DOHH2 (cell line): ENCODE data around the gene TBX20.

ENCODE experiments used
- H3F3A ChIP-seq: fragments of 200-600 bp; sonication (generic), shearing (Covaris generic); 2 replicates; pipeline ENCODE4 v1.6.0; 2016; ENCODE audit warnings: antibody characterized with exemption, mild to moderate bottlenecking; ENCODE audit not compliant: control insufficient read depth, insufficient read depth
- H3K27ac ChIP-seq: fragments of 200-600 bp; sonication (generic); 2 replicates; pipeline ENCODE4 v1.5.1; 2014; ENCODE audit warnings: low read depth, mild to moderate bottlenecking, low read length, moderate library complexity
- H3K27me3 ChIP-seq: fragments of 200-600 bp; sonication (generic); 2 replicates; pipeline ENCODE4 v1.6.1; 2014; ENCODE audit warnings: mild to moderate bottlenecking, low read length, mixed read lengths; ENCODE audit not compliant: control insufficient read depth
- H3K36me3 ChIP-seq: fragments of 200-600 bp; sonication (generic); 2 replicates; pipeline ENCODE4 v1.6.1; 2014; ENCODE audit warnings: mild to moderate bottlenecking, low read length, moderate library complexity, mixed read lengths; ENCODE audit not compliant: control insufficient read depth
- H3K4me1 ChIP-seq: fragments of 200-600 bp; sonication (generic); 2 replicates; pipeline ENCODE4 v1.6.1; 2014; ENCODE audit warnings: mild to moderate bottlenecking, low read length, mixed read lengths; ENCODE audit not compliant: control insufficient read depth
- H3K4me2 ChIP-seq: fragments of 200-600 bp; sonication (generic); 2 replicates; pipeline ENCODE4 v1.6.0; 2014; ENCODE audit warnings: mild to moderate bottlenecking, low read length, moderate library complexity
- H3K4me3 ChIP-seq: fragments of 200-600 bp; sonication (generic); 2 replicates; pipeline ENCODE4 v1.5.1; 2014; ENCODE audit warnings: mild to moderate bottlenecking, low read length, mixed read lengths
- H3K79me2 ChIP-seq: fragments of 200-600 bp; sonication (generic); 2 replicates; pipeline ENCODE4 v1.6.1; 2014; ENCODE audit warnings: mild to moderate bottlenecking, low read length, mixed read lengths; ENCODE audit not compliant: control insufficient read depth
- H3K9me2 ChIP-seq: fragments of 200-600 bp; sonication (generic); replicated peaks from 2 replicates; pipeline ENCODE4 v1.6.1; 2014; ENCODE audit warnings: mild to moderate bottlenecking, low read length, mixed read lengths; ENCODE audit not compliant: control insufficient read depth
- H3K9me3 ChIP-seq: fragments of 200-600 bp; sonication (generic); 2 replicates; pipeline ENCODE4 v1.6.1; 2014; ENCODE audit warnings: antibody characterized with exemption, low read length, mixed read lengths; ENCODE audit not compliant: control insufficient read depth, insufficient read depth
- H4K20me1 ChIP-seq: fragments of 200-600 bp; sonication (generic); 2 replicates; pipeline ENCODE4 v1.6.0; 2014; ENCODE audit warnings: low read depth, mild to moderate bottlenecking, antibody characterized with exemption, low read length, moderate library complexity; ENCODE audit not compliant: control insufficient read depth, insufficient read depth
- EZH2phosphoT487 ChIP-seq: fragments of 200-600 bp; sonication (generic); IDR thresholded peaks from 2 replicates; pipeline ENCODE4 v1.6.1; 2017; ENCODE audit warnings: borderline replicate concordance, mild to moderate bottlenecking, antibody characterized with exemption, low read length, moderate library complexity, mixed read lengths
- TF ChIP-seq, protein P1 (sequence below): fragments of 200-600 bp; sonication (generic); IDR thresholded peaks from one replicate; pipeline ENCODE4 v1.5.1; 2014; ENCODE audit warnings: antibody characterized with exemption, mild to moderate bottlenecking, low read depth, low read length; ENCODE audit not compliant: poor library complexity, severe bottlenecking

The TBX20 gene

DNA sequence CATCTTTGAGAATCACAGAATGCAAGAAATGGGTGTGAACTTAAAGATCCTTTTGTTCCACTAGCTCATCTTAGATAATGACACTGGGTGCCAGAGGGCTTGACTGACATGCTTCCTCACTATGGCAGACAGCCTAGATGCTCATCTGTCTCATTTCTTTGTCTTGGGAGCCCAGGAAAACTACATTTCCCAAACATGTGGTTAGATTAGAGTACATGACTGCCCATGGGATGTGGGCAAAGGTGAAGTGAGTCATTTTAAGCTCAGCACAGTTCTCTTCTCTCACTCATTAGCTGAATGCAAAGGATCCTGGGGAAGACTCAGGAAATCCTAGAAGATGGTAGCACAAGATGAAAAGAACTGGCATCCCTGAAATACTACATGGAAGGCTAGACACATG lies 32.5 kb upstream of the TBX20 start:
- no peaks in the 10 kb centered on the region for H3K36me3 ChIP-seq
- H3K27ac ChIP-seq, result no peak overlapping the region
- H3K9me2 ChIP-seq, result no peaks in the 10 kb centered on the region
- no peak overlapping the region for H3K4me2 ChIP-seq
- no peaks in the 10 kb centered on the region for H3K4me1 ChIP-seq
- TF ChIP-seq, protein P1, sequence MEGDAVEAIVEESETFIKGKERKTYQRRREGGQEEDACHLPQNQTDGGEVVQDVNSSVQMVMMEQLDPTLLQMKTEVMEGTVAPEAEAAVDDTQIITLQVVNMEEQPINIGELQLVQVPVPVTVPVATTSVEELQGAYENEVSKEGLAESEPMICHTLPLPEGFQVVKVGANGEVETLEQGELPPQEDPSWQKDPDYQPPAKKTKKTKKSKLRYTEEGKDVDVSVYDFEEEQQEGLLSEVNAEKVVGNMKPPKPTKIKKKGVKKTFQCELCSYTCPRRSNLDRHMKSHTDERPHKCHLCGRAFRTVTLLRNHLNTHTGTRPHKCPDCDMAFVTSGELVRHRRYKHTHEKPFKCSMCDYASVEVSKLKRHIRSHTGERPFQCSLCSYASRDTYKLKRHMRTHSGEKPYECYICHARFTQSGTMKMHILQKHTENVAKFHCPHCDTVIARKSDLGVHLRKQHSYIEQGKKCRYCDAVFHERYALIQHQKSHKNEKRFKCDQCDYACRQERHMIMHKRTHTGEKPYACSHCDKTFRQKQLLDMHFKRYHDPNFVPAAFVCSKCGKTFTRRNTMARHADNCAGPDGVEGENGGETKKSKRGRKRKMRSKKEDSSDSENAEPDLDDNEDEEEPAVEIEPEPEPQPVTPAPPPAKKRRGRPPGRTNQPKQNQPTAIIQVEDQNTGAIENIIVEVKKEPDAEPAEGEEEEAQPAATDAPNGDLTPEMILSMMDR, result no peak
- H3K4me3 ChIP-seq, result no peak overlapping the region
- H3F3A ChIP-seq, result no peaks in the 10 kb centered on the region
- peaks cover 14% of the 10 kb centered on the region for H3K27me3 ChIP-seq
- no peaks in the 10 kb centered on the region for H3K79me2 ChIP-seq
- no peaks in the 10 kb centered on the region for H3K9me3 ChIP-seq
- no peaks in the 10 kb centered on the region for H4K20me1 ChIP-seq

GRCh38 chr7:35285799-35286198 lies 31.9 kb upstream of the TBX20 start:
- no peak overlapping the region for H3K4me2 ChIP-seq
- no peaks in the 10 kb centered on the region for H3K79me2 ChIP-seq
- H3K9me2 ChIP-seq, result no peaks in the 10 kb centered on the region
- H4K20me1 ChIP-seq, result no peaks in the 10 kb centered on the region
- no peak for TF ChIP-seq EZH2phosphoT487
- TF ChIP-seq, protein P1, result no peak
- no peaks in the 10 kb centered on the region for H3K36me3 ChIP-seq
- H3K9me3 ChIP-seq, result no peaks in the 10 kb centered on the region
- no peak overlapping the region for H3K27ac ChIP-seq
- H3K27me3 ChIP-seq, result peaks cover 14% of the 10 kb centered on the region
- H3F3A ChIP-seq, result no peaks in the 10 kb centered on the region
- no peaks in the 10 kb centered on the region for H3K4me1 ChIP-seq
- H3K4me3 ChIP-seq, result no peak overlapping the region

DNA sequence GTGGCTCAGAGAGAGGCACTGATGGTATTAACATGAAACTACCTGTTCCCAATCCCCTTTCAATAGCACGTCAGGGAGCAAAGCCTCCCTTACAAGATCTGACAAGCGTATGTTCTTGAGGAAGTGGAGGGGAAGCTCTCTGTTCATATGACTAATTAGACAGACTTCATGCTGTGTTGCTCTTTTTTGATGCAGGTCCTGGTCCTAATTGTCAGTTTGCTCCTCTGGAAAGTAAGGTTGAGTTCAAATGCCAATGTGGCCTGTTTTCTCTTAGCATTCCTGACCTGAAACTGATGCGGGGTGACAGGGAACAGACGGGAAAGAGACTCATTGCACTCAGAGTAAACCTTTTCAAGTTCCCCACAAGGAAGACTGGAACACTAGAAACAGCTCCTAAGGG lies 27.0 kb upstream of the TBX20 start:
- H3K27me3 ChIP-seq, result peaks cover 5% of the 10 kb centered on the region
- no peaks in the 10 kb centered on the region for H3K36me3 ChIP-seq
- no peaks in the 10 kb centered on the region for H3K9me2 ChIP-seq
- no peaks in the 10 kb centered on the region for H3K9me3 ChIP-seq
- no peaks in the 10 kb centered on the region for H4K20me1 ChIP-seq
- H3F3A ChIP-seq, result no peaks in the 10 kb centered on the region
- H3K79me2 ChIP-seq, result no peaks in the 10 kb centered on the region
- H3K4me3 ChIP-seq, result no peak overlapping the region
- no peak overlapping the region for H3K27ac ChIP-seq
- no peaks in the 10 kb centered on the region for H3K4me1 ChIP-seq
- no peak overlapping the region for H3K4me2 ChIP-seq
- TF ChIP-seq, protein P1, result no peak
- no peak for TF ChIP-seq EZH2phosphoT487

DNA sequence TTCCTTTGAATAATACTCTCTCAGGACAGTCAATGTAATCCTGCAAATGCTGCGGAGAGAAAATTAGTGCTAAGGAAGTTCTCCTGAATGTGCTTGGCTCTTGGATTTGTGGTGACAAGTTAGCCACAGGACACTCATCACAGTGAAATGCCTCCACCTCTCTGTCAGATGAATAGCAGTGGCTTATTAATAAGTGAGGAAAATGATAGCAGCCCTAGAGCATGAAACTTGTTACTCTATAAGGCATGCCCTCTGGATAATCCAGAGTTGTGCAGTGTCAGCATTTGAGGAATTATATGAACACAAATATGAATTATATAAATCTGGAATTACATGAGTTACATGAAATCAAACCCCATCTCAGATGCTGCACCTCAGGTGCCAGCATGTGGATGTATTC lies 23.5 kb upstream of the TBX20 start:
- Histone ChIP-seq H3F3A (no peaks in the 10 kb centered on the region), H3K4me1 (no peaks in the 10 kb centered on the region), H3K9me2 (no peaks in the 10 kb centered on the region), H3K36me3 (no peaks in the 10 kb centered on the region), H4K20me1 (no peaks in the 10 kb centered on the region), H3K27me3 (no peaks in the 10 kb centered on the region), H3K79me2 (no peaks in the 10 kb centered on the region), H3K4me2 (no peak overlapping the region), H3K4me3 (no peak overlapping the region), H3K27ac (no peak overlapping the region), H3K9me3 (no peaks in the 10 kb centered on the region)
- no peak for TF ChIP-seq EZH2phosphoT487
- TF ChIP-seq, protein P1, result no peak
